GM12892 (cell line): ENCODE measurements around the gene DLG2.

Experiments used
- POLR2A ChIP-seq: IDR thresholded peaks from 2 replicates; pipeline ENCODE4 v1.6.1; 2011; ENCODE audit warnings: low read depth, low read length, control low read depth
- POLR2AphosphoS5 ChIP-seq: IDR thresholded peaks from 2 replicates; pipeline ENCODE4 v1.6.1; 2011; ENCODE audit warnings: low read depth, low read length, control low read depth
- TAF1 ChIP-seq: IDR thresholded peaks from 2 replicates; pipeline ENCODE4 v1.6.1; 2011; ENCODE audit warnings: low read depth, mild to moderate bottlenecking, control low read depth, low read length, borderline replicate concordance

DNA sequence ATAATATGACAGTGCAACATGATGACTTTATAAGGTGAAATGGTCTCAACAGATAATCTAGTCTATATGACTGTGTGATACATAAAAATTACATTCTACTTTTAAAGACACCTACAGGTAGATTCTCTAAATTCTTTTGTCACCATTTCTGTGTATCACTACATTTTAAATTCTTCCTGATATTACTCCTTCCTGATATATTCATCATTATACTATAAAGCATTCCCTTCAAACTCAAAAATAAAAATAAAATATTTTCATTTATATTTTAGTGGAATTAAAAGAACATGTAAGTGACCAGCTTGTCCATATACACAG is 1062.3 kb downstream of the DLG2 start:
- no peak for TF ChIP-seq POLR2A
- TF ChIP-seq POLR2AphosphoS5, result no peak
- TF ChIP-seq TAF1, result no peak
